Activated T-cell treated with anti-CD3 and anti-CD28 coated beads, Interleukin-2, amount 50 U/mL, for 1 hour (primary cell): ENCODE results near the gene LUZP2.
"Not testable (repeated sequence)": the region's sequence is repeated elsewhere in the genome, so short reads cannot be mapped to it uniquely, and the experiment has no call there.

ENCODE experiments used
- DNase-seq: peaks from one replicate; pipeline ENCODE4 v3.0.0-alpha.2; 2020

Gene LUZP2

GRCh38 chr11:24837112-24837511, 340.3 kb downstream of the LUZP2 start:
- no peak for DNase-seq

- DNase-seq: no peak
Measured at GRCh38 chr11:24842308-24842707, 345.5 kb downstream of the LUZP2 start.

GRCh38 chr11:24844406-24844805, 347.6 kb downstream of the LUZP2 start:
- no peak for DNase-seq

GRCh38 chr11:24848857-24849256, 352.0 kb downstream of the LUZP2 start:
- no peak for DNase-seq

GRCh38 chr11:24855951-24856350, 359.1 kb downstream of the LUZP2 start:
- no peak for DNase-seq

- no peak for DNase-seq
Measured at GRCh38 chr11:24859801-24860300, 363.0 kb downstream of the LUZP2 start.

- DNase-seq: no peak
Measured at GRCh38 chr11:24861440-24861839, 364.6 kb downstream of the LUZP2 start.

- no peak for DNase-seq
Measured at GRCh38 chr11:24866743-24867142, 369.9 kb downstream of the LUZP2 start.

GRCh38 chr11:24870048-24870447, 373.2 kb downstream of the LUZP2 start:
- no peak for DNase-seq

- no peak for DNase-seq
Measured at GRCh38 chr11:24872186-24872585, 375.3 kb downstream of the LUZP2 start.

GRCh38 chr11:24872651-24873311, 375.9 kb downstream of the LUZP2 start:
- DNase-seq: no peak

- DNase-seq: no peak
Measured at GRCh38 chr11:24880962-24881361, 384.1 kb downstream of the LUZP2 start.

GRCh38 chr11:24885580-24886173, 388.8 kb downstream of the LUZP2 start:
- no peak for DNase-seq

- DNase-seq: no peak
Measured at GRCh38 chr11:24886880-24887619, 390.2 kb downstream of the LUZP2 start.

GRCh38 chr11:24890426-24890825, 393.6 kb downstream of the LUZP2 start:
- no peak for DNase-seq

GRCh38 chr11:24891845-24892492, 395.1 kb downstream of the LUZP2 start:
- not testable (repeated sequence) for DNase-seq

- DNase-seq: no peak
Measured at GRCh38 chr11:24896118-24896835, 399.4 kb downstream of the LUZP2 start.

- no peak for DNase-seq
Measured at GRCh38 chr11:24900514-24900913, 403.7 kb downstream of the LUZP2 start.

- no peak for DNase-seq
Measured at GRCh38 chr11:24900960-24901549, 404.2 kb downstream of the LUZP2 start.

- DNase-seq: no peak
Measured at GRCh38 chr11:24903555-24903954, 406.7 kb downstream of the LUZP2 start.

GRCh38 chr11:24925091-24925490, 428.2 kb downstream of the LUZP2 start:
- no peak for DNase-seq
